Hindlimb muscle (tissue), 1 donor: ENCODE measurements around the gene MAP7D1. TPM values are rescaled to one million over a fixed set of nuclear protein-coding genes. Genes with fewer than 3 reads are reported as not detected.
"Not testable (repeated sequence)": the region's sequence is repeated elsewhere in the genome, so short reads cannot be mapped to it uniquely, and the experiment has no call there.

ENCODE experiments used
- DNase-seq: peaks from one replicate; pipeline ENCODE4 v3.0.0-alpha.2; 2013
- polyA plus RNA-seq: library from polyadenylated mRNA; unstranded; fragments of 120-200 nt; gene quantifications from one replicate; pipeline ENCODE4 v1.2.1, GENCODE V29; 2013; ENCODE audit not compliant: insufficient read length

The MAP7D1 gene
- polyA plus RNA-seq, 1 donor, result 161 TPM

DNA sequence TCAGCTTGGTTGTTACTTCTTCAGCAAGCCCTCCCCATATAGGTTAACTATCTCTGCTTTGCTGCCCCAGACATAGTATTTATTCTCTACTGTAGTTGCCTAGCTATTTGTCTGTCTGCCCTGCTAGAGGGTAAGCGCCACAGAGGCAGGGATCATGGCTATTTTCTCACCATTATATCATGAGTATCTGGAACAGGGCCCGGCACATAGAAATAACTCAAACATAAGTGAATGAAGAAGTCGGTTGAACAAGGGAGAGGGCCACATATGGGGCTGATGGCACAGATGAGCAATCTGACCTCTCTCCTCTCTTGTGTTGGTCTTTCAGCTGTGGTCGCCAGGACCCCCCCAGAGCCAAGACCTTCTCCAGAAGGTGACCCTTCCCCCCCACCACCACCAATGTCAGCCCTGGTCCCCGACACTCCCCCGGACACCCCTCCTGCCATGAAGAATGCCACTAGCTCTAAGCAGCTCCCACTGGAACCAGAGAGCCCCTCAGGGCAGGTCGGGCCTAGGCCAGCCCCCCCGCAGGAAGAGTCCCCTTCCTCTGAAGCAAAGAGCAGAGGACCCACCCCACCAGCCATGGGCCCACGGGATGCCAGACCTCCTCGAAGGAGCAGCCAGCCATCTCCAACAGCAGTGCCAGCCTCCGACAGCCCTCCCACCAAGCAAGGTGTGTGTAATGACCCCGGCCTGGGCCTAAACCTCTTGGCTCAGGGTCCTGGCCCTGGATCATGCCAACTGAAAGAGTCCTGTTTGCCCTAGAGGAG, 14.9 kb downstream of the MAP7D1 start:
- DNase-seq, result no peak

DNA sequence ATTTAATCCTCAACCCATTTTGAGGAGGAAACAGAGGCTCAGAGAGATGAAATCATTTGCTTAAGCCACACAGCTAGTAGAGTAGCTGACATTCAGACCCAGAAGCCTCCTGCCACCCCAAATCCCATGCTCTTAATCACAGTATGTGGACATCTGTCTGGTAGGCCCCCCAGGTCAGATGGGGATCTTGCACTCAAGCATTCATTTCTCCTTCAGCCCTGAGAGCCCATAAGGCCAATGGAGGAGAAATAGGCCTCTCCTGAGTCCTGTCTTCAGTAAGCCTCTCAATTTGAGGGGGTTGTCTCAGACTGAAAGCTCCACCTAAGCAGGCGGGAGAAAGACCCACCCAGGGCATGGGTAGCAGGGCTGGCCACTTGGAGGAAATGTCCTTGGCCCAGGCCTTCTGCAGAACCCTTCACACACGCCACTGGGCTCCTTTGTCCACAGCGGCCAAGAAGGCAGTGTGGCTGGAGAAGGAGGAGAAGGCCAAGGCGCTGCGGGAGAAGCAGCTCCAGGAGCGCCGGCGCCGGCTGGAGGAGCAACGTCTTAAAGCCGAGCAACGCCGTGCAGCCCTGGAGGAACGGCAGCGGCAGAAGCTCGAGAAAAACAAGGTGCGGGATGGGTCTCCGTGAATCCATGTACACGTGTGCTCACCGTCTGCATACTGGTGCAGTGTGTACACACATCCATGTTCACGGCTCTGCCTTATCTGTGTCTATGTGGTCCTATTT, 16.2 kb downstream of the MAP7D1 start:
- no peak for DNase-seq

DNA sequence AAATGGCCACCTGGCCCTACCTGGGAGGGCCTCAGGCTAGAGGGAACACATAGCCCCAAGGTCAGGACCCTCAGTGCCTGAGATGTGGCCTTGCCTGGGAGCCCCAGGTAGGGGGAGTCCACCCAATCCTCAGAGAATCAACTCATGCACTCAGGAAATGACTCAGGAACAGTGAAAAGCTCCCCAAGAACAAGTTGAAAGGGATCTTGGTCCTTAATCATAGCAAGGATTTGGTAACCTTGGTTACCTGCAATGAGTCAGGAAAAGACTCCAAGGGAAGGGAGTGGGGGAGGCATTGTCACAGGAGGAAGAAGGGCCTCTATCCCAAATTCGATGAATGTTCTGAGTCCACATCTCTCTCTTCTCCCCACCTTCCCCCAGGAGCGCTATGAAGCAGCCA, 17.0 kb downstream of the MAP7D1 start:
- no peak for DNase-seq

DNA sequence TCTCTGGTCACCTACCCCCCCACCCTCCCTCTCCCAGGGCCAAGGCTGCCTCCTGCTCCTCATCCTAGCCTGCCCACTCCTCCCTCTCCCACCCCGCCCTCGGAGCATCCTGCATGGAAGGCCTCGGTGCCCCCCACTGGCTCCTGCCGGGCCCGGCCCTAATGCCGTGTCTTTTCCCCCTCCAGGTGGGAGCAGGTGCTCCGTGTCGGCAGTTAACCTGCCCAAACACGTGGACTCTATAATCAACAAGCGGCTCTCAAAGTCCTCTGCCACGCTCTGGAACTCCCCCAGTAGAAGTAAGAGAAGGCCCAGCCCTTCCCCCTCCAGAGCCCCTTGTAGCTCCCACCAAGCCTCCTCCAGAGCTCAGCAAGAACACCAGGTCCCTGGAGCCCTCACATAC, 18.8 kb downstream of the MAP7D1 start:
- DNase-seq, result no peak

- DNase-seq, result no peak
Observed at GRCh38 chr1:36175137-36176095, 19.5 kb downstream of the MAP7D1 start.

DNA sequence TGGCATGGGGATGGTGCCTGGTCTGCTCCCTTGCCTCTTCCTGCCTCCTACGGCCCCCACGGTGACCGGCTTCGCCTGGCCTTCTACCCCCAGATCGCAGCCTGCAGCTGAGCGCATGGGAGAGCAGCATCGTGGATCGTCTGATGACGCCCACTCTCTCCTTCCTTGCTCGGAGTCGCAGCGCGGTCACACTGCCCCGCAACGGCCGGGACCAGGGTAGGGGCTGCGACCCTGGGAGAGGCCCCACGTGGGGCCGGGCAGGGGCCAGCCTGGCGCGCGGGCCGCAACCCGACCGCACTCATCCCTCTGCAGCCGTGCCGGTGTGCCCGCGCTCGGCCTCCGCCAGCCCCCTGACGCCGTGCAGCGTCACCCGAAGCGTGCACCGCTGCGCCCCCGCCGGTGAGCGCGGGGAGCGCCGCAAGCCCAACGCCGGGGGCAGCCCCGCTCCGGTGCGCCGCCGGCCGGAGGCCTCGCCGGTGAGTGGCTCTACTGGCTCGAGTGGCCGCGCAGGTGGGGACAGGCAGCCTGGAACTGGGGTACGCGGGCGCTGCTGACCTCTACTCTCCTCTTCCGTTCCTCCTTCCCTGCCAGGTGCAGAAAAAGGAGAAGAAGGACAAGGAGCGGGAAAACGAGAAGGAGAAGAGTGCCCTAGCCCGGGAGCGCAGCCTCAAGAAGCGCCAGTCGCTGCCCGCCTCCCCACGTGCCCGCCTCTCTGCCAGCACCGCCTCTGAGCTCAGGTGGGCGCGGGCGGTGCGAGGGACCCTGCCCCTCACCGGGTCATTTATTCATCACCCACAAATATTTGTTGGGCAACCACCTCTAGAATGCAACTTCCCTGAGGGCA, 20.4 kb downstream of the MAP7D1 start:
- no peak for DNase-seq

- DNase-seq, result no peak
Observed at GRCh38 chr1:36177589-36178431, 21.9 kb downstream of the MAP7D1 start.

DNA sequence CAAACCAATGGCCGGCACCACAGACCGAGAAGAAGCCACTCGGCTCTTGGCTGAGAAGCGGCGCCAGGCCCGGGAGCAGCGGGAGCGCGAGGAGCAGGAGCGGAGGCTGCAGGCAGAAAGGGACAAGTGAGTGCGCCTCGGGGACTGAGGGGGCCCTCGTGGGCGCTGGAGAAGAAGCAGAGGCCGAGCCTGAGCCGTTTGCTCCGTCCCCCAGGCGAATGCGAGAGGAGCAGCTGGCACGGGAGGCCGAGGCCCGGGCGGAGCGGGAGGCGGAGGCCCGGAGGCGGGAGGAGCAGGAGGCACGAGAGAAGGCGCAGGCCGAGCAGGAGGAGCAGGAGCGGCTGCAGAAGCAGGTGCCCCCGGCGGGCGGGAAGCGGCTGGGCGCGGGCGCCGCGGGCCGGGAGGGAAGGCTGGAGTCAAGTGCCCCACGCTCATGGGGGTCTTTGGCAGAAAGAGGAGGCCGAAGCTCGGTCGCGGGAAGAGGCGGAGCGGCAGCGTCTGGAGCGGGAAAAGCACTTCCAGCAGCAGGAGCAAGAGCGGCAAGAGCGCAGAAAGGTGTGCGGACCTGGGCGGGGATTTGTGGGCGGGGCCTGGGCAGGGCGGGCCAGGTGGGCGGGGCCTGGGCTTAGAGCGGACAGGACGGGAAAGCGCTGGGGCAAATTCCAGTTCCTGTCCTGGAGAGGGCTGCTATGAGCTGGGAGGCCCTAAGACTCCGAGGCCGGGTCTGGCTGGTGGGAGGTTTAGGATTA, 22.7 kb downstream of the MAP7D1 start:
- no peak for DNase-seq

DNA sequence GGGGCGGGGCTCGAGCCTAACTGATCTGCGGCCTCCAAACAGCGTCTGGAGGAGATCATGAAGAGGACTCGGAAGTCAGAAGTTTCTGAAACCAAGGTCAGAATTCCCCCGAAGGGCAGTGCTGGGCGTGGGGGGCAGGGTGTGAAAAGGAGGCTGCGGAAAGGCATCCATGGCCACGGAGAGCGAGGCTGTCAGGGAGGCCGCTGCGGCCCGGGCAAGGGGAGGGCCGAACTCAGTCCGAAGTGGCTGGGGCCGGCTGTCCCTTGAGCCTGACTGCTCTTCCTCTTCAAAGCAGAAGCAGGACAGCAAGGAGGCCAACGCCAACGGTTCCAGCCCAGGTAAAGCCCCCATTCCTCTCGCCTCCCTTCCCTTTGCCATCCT, 23.2 kb downstream of the MAP7D1 start:
- DNase-seq, result no peak

GRCh38 chr1:36182734-36183133, 26.8 kb downstream of the MAP7D1 start:
- DNase-seq, result no peak

DNA sequence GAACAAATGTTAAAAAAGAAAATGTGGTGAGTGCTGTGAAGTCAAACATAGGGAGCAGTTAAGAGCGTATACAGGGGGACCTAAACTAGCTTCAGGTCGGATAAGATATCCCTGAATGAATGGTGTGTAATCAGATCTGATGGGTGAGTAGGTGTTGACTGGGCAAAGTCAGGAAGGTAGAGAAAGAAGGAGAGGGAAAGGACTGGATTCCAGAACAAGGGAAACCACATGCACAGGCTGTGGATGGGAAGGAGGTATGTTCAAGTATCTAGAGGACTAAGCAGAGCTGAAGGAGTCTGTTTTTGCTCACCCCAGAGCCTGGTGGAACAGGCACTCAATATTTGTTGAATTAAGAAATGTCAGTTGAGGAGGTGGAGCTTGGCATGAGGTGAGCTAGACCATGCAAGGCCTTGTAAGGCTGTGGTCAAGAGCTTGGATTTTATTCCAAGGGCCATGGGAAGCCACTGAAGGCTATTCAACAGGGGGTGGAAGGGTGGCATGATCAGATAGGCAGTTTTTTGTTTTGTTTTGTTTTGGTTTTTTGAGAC, 27.4 kb downstream of the MAP7D1 start:
- DNase-seq, result no peak

- peak; percentile 76 for DNase-seq
Observed at GRCh38 chr1:36187800-36188593, 32.0 kb downstream of the MAP7D1 start.

DNA sequence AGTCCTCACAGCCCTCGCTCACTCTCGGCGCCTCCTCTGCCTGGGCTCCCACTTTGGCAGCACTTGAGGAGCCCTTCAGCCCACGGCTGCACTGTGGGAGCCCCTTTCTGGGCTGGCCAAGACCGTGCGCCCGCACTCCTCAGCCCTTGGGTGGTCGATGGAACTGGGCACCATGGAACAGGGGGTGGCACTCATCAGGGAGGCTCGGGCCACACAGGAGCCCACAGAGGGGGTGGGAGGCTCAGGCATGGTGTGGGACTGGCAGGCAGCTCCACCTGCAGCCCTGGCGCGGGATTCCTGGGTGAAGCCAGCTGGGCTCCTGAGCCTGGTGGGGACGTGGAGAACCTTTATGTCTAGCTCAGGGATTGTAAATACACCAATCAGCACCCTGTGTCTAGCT, 40.8 kb downstream of the MAP7D1 start:
- DNase-seq, result not testable (repeated sequence)

- DNase-seq, result no peak
Observed at GRCh38 chr1:36198641-36199040, 42.7 kb downstream of the MAP7D1 start.

GRCh38 chr1:36199934-36200741, 44.2 kb downstream of the MAP7D1 start:
- no peak for DNase-seq

DNA sequence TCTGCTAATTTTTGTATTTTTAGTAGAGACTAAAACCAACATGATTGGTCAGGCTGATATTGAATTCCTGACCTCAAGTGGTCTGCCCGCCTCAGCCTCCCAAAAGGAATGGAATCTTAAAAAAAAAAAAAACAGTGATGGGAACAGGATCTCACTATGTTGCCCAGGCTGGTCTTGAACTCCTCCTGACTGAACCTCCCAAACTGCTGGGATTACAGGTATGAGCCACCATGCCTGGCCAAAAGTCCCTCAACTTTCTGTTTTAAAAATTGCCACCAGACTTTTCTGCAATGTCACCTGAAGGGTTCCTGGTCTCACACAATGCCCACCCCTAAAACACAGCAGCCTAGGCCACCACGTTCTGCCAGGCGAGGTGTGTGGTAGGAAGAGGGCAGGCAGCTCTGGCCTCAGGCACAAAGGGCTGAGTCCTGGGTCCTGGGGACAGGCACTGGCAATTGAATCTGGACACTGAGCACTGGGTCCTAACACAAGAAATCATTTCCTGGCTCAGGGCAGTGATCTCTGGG, 47.1 kb downstream of the MAP7D1 start:
- no peak for DNase-seq

DNA sequence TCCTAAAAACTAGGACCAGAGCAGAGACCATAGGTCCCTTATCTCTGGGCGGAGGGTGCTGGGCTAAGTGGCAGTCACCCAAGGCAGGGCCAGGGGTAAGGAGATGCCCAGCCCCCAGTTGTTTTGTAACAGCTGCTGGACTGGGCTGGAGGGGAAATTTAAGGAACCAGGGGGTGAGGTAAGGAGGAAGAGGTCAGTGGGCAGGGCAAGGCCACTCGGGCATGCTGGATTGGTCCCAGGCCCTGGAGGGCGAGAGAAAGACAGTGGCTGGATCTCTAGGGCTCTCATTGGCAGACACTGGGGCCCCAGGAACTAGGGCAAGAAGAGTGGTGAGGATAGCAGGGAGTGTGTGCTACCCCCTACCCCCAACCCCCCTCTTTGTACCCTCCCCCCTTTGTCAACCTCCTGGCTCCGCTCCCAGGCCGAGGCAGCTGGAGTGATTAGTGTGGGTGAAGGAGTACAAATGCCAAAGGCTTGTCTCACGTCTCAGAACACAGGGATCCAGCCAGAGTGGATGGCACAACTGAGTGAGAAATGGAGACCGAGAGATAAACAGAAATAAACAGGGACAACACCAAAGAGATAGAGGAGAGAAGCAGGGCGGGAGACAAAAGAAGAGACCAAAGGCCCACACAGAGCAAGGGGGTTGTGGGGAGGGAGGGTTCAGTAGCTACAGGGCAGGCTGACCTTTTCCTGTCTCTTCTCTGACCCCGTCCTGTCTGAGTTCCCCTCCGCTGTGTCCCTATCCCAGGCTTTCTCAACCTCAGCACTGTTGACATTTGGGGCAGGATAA, 47.8 kb downstream of the MAP7D1 start:
- DNase-seq, result peak; percentile 29
